SK-N-SH treated with all-trans-retinoic acid at 6 μM for 48 hours (cell line): ENCODE data around the gene PVALEF.

Experiments
- ATAC-seq: fragments of 200-7000 bp; cut with Tn5 transposase; 3 replicates; pipeline ENCODE4 v1.9.1; 2020; ENCODE audit warnings: mild to moderate bottlenecking, moderate library complexity
- BACH2 ChIP-seq: fragments of 250-450 bp; sonication (Bioruptor Pico); IDR thresholded peaks from 2 replicates; pipeline ENCODE4 v1.9.0; 2021; ENCODE audit warnings: mild to moderate bottlenecking, borderline replicate concordance
- CREB5 ChIP-seq: fragments of 250-450 bp; sonication (Bioruptor Pico); IDR thresholded peaks from 2 replicates; pipeline ENCODE4 v1.5.1; 2020; ENCODE audit warnings: low read depth, mild to moderate bottlenecking, moderate library complexity
- CSDC2 ChIP-seq: fragments of 250-450 bp; sonication (Bioruptor Pico); IDR thresholded peaks from 2 replicates; pipeline ENCODE4 v1.5.0; 2020; ENCODE audit warnings: mild to moderate bottlenecking, moderate library complexity
- CSRNP3 ChIP-seq: fragments of 250-450 bp; sonication (Bioruptor Pico); IDR thresholded peaks from 2 replicates; pipeline ENCODE4 v1.5.1; 2021; ENCODE audit warnings: mild to moderate bottlenecking, moderate library complexity
- ESRRG ChIP-seq: fragments of 250-450 bp; sonication (Bioruptor Pico); IDR thresholded peaks from 2 replicates; pipeline ENCODE4 v1.6.1; 2021; ENCODE audit warnings: mild to moderate bottlenecking
- GLIS3 ChIP-seq: fragments of 250-450 bp; sonication (Bioruptor Pico); IDR thresholded peaks from 2 replicates; pipeline ENCODE4 v1.5.0; 2020; ENCODE audit warnings: mild to moderate bottlenecking, moderate library complexity
- OSR1 ChIP-seq: fragments of 250-450 bp; sonication (Bioruptor Pico); IDR thresholded peaks from 2 replicates; pipeline ENCODE4 v1.8.0; 2022; ENCODE audit warnings: moderate library complexity, mild to moderate bottlenecking, inconsistent platforms
- PATZ1 ChIP-seq: fragments of 250-450 bp; sonication (Bioruptor Pico); IDR thresholded peaks from 2 replicates; pipeline ENCODE4 v1.8.0; 2020; ENCODE audit warnings: mild to moderate bottlenecking, moderate library complexity, borderline replicate concordance
- POU6F1 ChIP-seq: fragments of 250-450 bp; sonication (Bioruptor Pico); IDR thresholded peaks from 2 replicates; pipeline ENCODE4 v1.8.0; 2021; ENCODE audit warnings: low read depth, mild to moderate bottlenecking, moderate library complexity, borderline replicate concordance
- PPARA ChIP-seq: fragments of 250-450 bp; sonication (Bioruptor Pico); IDR thresholded peaks from 2 replicates; pipeline ENCODE4 v1.5.0; 2020; ENCODE audit warnings: mild to moderate bottlenecking, borderline replicate concordance
- RARB ChIP-seq: fragments of 250-450 bp; sonication (Bioruptor Pico); IDR thresholded peaks from 2 replicates; pipeline ENCODE4 v1.8.0; 2021; ENCODE audit warnings: mild to moderate bottlenecking, moderate library complexity
- SNAI2 ChIP-seq: fragments of 250-450 bp; sonication (Bioruptor Pico); IDR thresholded peaks from 2 replicates; pipeline ENCODE4 v1.5.0; 2020; ENCODE audit warnings: mild to moderate bottlenecking, moderate library complexity
- TCF4 ChIP-seq: fragments of 250-450 bp; sonication (Bioruptor Pico); IDR thresholded peaks from 2 replicates; pipeline ENCODE4 v1.8.0; 2021; ENCODE audit warnings: mild to moderate bottlenecking, moderate library complexity, borderline replicate concordance
- TOX ChIP-seq: fragments of 250-450 bp; sonication (Bioruptor Pico); IDR thresholded peaks from 2 replicates; pipeline ENCODE4 v1.8.0; 2021; ENCODE audit warnings: mild to moderate bottlenecking, moderate library complexity, borderline replicate concordance
- TSHZ2 ChIP-seq: fragments of 250-450 bp; sonication (Bioruptor Pico); IDR thresholded peaks from 2 replicates; pipeline ENCODE4 v1.5.0; 2020; ENCODE audit warnings: mild to moderate bottlenecking, moderate library complexity
- ZC3H10 ChIP-seq: fragments of 250-450 bp; sonication (Bioruptor Pico); IDR thresholded peaks from 2 replicates; pipeline ENCODE4 v1.5.1; 2021; ENCODE audit warnings: mild to moderate bottlenecking, moderate library complexity
- ZFP3 ChIP-seq: fragments of 250-450 bp; sonication (Bioruptor Pico); IDR thresholded peaks from 2 replicates; pipeline ENCODE4 v1.5.0; 2020; ENCODE audit warnings: mild to moderate bottlenecking, moderate library complexity
- ZNF70 ChIP-seq: fragments of 450-650 bp; formaldehyde crosslinking; IDR thresholded peaks from 2 replicates; pipeline ENCODE4 v1.5.0; 2020; ENCODE audit warnings: mild to moderate bottlenecking, moderate library complexity
- ZNF8 ChIP-seq: fragments of 450-650 bp; formaldehyde crosslinking; IDR thresholded peaks from 2 replicates; pipeline ENCODE4 v1.5.0; 2020; ENCODE audit warnings: mild to moderate bottlenecking, moderate library complexity

The PVALEF gene

GRCh38 chr17:81190591-81190990 lies 25.3 kb downstream of the PVALEF start:
- TF ChIP-seq BACH2, result no peak
- no peak for ATAC-seq

- no peak for ATAC-seq
- no peak for TF ChIP-seq TOX (CRISPR knock-in tag)
- no peak for TF ChIP-seq RARB (CRISPR knock-in tag)
- TF ChIP-seq CREB5 (CRISPR knock-in tag), result no peak
- TF ChIP-seq BACH2, result no peak
- TF ChIP-seq ZFP3, result no peak
- TF ChIP-seq POU6F1 (CRISPR knock-in tag), result no peak
- TF ChIP-seq TCF4 (CRISPR knock-in tag), result no peak
- TF ChIP-seq OSR1 (CRISPR knock-in tag), result no peak
- TF ChIP-seq, all 23 proteins: peak for 0
Observed at GRCh38 chr17:81191116-81191515, 25.8 kb downstream of the PVALEF start.

- no peak for ATAC-seq
- no peak for TF ChIP-seq ESRRG
- no peak for TF ChIP-seq TOX (CRISPR knock-in tag)
- no peak for TF ChIP-seq BACH2
- TF ChIP-seq RARB (CRISPR knock-in tag), result no peak
- no peak for TF ChIP-seq ZC3H10
- no peak for TF ChIP-seq TCF4 (CRISPR knock-in tag)
- no peak for TF ChIP-seq POU6F1 (CRISPR knock-in tag)
- no peak for TF ChIP-seq PPARA (CRISPR knock-in tag)
- TF ChIP-seq TSHZ2 (CRISPR knock-in tag), result no peak
- TF ChIP-seq SNAI2 (CRISPR knock-in tag), result no peak
- no peak for TF ChIP-seq GLIS3 (CRISPR knock-in tag)
- no peak for TF ChIP-seq OSR1 (CRISPR knock-in tag)
- TF ChIP-seq ZNF8, result no peak
Observed at GRCh38 chr17:81191646-81192045, 26.3 kb downstream of the PVALEF start.

- no peak for ATAC-seq
- TF ChIP-seq CSDC2 (CRISPR knock-in tag) (no peak), TSHZ2 (CRISPR knock-in tag) (no peak), PPARA (CRISPR knock-in tag) (no peak), PATZ1 (no peak), CSRNP3 (no peak), POU6F1 (CRISPR knock-in tag) (no peak), BACH2 (no peak), ZNF70 (CRISPR knock-in tag) (no peak), ESRRG (no peak), RARB (CRISPR knock-in tag) (no peak)
Observed at GRCh38 chr17:81192386-81193050, 27.2 kb downstream of the PVALEF start.
